ENCODE data around the gene KCND1.

DNA sequence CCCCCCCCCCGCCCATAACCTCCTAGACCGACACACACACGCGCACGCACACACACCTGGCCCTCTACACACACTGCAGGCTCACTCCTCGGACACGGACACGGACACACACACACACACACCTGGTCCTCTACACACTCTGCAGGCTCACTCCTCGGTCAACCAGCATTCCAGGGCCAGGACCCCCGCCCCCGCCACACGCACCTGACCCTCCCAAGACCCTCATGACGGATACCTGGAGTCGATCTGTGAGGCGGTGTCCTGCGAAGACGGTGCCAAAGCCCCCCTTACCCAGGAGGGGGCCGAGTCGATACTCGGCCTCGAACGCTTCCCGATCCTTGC, 53.4 kb downstream of the KCND1 start:
- TF ChIP-seq, protein P1, sequence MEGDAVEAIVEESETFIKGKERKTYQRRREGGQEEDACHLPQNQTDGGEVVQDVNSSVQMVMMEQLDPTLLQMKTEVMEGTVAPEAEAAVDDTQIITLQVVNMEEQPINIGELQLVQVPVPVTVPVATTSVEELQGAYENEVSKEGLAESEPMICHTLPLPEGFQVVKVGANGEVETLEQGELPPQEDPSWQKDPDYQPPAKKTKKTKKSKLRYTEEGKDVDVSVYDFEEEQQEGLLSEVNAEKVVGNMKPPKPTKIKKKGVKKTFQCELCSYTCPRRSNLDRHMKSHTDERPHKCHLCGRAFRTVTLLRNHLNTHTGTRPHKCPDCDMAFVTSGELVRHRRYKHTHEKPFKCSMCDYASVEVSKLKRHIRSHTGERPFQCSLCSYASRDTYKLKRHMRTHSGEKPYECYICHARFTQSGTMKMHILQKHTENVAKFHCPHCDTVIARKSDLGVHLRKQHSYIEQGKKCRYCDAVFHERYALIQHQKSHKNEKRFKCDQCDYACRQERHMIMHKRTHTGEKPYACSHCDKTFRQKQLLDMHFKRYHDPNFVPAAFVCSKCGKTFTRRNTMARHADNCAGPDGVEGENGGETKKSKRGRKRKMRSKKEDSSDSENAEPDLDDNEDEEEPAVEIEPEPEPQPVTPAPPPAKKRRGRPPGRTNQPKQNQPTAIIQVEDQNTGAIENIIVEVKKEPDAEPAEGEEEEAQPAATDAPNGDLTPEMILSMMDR (IDR thresholded peaks at IDR 0.05): no peak
- no peak for TF ChIP-seq EP300 (IDR thresholded peaks at IDR 0.05)
- TF ChIP-seq POLR2A (IDR thresholded peaks at IDR 0.05; ENCODE audit: low read depth): no peak
- TF ChIP-seq POLR2AphosphoS5 (IDR thresholded peaks at IDR 0.05): no peak
